Measurements from ENCODE around the gene CST8.

- no peak for TF ChIP-seq CTCF (IDR thresholded peaks at IDR 0.05 in 8 of 11, conservative IDR thresholded peaks at IDR 0.05 in 3 of 11)
- no peak for TF ChIP-seq POLR2A (IDR thresholded peaks at IDR 0.05)
These were observed 6.6 kb downstream of the CST8 start for GRCh38 chr20:23497536-23497935.

Measured in spleen (tissue), 7 donors.